ENCODE results near the gene CD99L2. TPM values are rescaled to one million over a fixed set of nuclear protein-coding genes. Genes with fewer than 3 reads are reported as not detected.

CD99L2 gene
- total and polyA plus RNA-seq, 2 of the 8 experiments (the other 6 are each of a cell fraction or from before 2014, with no cell fraction given): 8.0 to 8.5 TPM

DNA sequence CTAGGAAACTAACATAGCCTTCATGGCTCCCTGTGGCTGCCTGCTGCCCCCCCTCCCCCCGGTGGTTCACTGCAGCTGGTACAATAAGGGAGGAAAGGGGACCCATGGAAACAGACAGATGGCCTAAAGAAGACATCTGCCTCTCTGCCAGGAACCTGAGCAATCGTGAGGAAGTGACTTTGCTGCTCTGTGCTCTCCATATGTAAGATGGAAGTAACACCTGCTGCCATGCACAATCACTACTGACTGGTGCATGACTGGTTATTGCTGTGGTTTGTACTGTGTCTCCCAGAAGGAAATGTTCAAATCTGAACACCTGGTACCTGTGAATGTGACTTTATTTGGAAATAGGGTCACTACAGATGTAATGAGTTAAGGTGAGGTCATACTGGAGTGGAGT, 43.6 kb downstream of the CD99L2 start:
- H3K18ac ChIP-seq (ENCODE audit: extremely low read depth, low read length): no peak overlapping the region
- no peak overlapping the region for H4K8ac ChIP-seq (ENCODE audit: extremely low read depth, insufficient read depth, low read length)
- H3K9ac ChIP-seq (replicated peaks in 1 of 4; ENCODE audit: extremely low read depth in 1 of 4, low read depth in 3 of 4, low read length in 3 of 4): no peak overlapping the region
- H3K56ac ChIP-seq (replicated peaks; ENCODE audit: insufficient read length, low read depth, low read length): no peak overlapping the region
- no peak overlapping the region for H4K91ac ChIP-seq (replicated peaks; ENCODE audit: insufficient read length, low read length)
- H3K23ac ChIP-seq (ENCODE audit: insufficient read length): no peak overlapping the region
- H3K4me3 ChIP-seq (ENCODE audit: extremely low read depth in 1 of 4, insufficient read depth in 2 of 4, low read depth in 3 of 4, low read length in 4 of 4): no peak overlapping the region
- no peaks in the 10 kb centered on the region for H4K20me1 ChIP-seq (replicated peaks in 1 of 2; ENCODE audit: control insufficient read depth in 1 of 2, insufficient read depth in 2 of 2, low read length in 2 of 2)
- H3K27me3 ChIP-seq (replicated peaks in 1 of 4; ENCODE audit: control insufficient read depth in 3 of 4, extremely low read depth in 1 of 4, insufficient read depth in 3 of 4, low read length in 3 of 4): no peaks in the 10 kb centered on the region
- H3K4me1 ChIP-seq (replicated peaks in 1 of 4; ENCODE audit: control insufficient read depth in 3 of 4, insufficient read depth in 4 of 4, low read length in 3 of 4): peaks cover 0 to 3% (median 0%) of the 10 kb centered on the region in 4 experiments; a peak in 1 of 7 replicates
- WGBS, 2 experiments (ENCODE audit: extremely low coverage in 1 of 2, insufficient coverage in 1 of 2, insufficient read length in 1 of 2, insufficient replicate concordance in 2 of 2, low coverage in 1 of 2, low lambda C conversion rate in 2 of 2, missing lambda C conversion rate in 1 of 2): no CpG with 5 or more reads among the region's 2 CpGs
- CTCF ChIA-PET (ENCODE audit: partially characterized antibody): interaction anchor here (1.0 kb wide), 1 partner anchor 14 kb away, joined by 3 read pairs; no protein-coding TSS in a partner anchor
- H3K14ac ChIP-seq (ENCODE audit: insufficient read length): no peak overlapping the region
- H2AFZ ChIP-seq (ENCODE audit: low read length): no peak overlapping the region
- POLR2A ChIA-PET (ENCODE audit: partially characterized antibody): no interaction called here
- no peak overlapping the region for H2BK15ac ChIP-seq (ENCODE audit: low read length)
- no peak overlapping the region for H3K4me2 ChIP-seq (ENCODE audit: insufficient read depth in 1 of 2, low read depth in 2 of 2, low read length in 2 of 2)
- no peak overlapping the region for H2AK5ac ChIP-seq (ENCODE audit: low read depth, low read length)
- FAIRE-seq: no peak
- TF ChIP-seq ASH2L (IDR thresholded peaks at IDR 0.05; ENCODE audit: low read length): no peak
- no peak for TF ChIP-seq HDAC2 (IDR thresholded peaks at IDR 0.05; ENCODE audit: borderline replicate concordance in 1 of 2, low read depth in 2 of 2, low read length in 2 of 2)
- TF ChIP-seq MAFK (IDR thresholded peaks at IDR 0.05; ENCODE audit: low read depth, low read length): no peak
- no peak overlapping the region for H3K4ac ChIP-seq (replicated peaks; ENCODE audit: insufficient read length, low read depth, low read length)
- no peaks in the 10 kb centered on the region for H3K79me1 ChIP-seq (ENCODE audit: low read depth, low read length)
- H2BK120ac ChIP-seq (replicated peaks; ENCODE audit: low read depth, low read length): no peak overlapping the region
- no peaks in the 10 kb centered on the region for H3K23me2 ChIP-seq (ENCODE audit: low read depth, low read length)
- no peak overlapping the region for H3K27ac ChIP-seq (ENCODE audit: low read depth, low read length)
- H2BK20ac ChIP-seq (ENCODE audit: low read length): no peak overlapping the region
- H3K36me3 ChIP-seq (ENCODE audit: control insufficient read depth in 2 of 4, insufficient read depth in 4 of 4, low read length in 3 of 4): no peaks in the 10 kb centered on the region
- H3K79me2 ChIP-seq (ENCODE audit: control insufficient read depth in 1 of 2, insufficient read depth in 2 of 2, low read length in 2 of 2): peaks cover 0 to 8% of the 10 kb centered on the region in 2 experiments; a peak in 2 of 4 replicates
- DNase-seq (ENCODE audit: low read depth in 1 of 2, low spot score in 2 of 2): no peak
- no peak overlapping the region for H2BK5ac ChIP-seq (ENCODE audit: low read depth, low read length)
- no peak overlapping the region for H2BK12ac ChIP-seq (ENCODE audit: low read depth, low read length)
- H4K5ac ChIP-seq (ENCODE audit: insufficient read length, low read depth, low read length): no peak overlapping the region
- H3K9me3 ChIP-seq (ENCODE audit: insufficient read depth in 2 of 2, low read depth in 1 of 2, low read length in 1 of 2): no peaks in the 10 kb centered on the region
